Kidney tubule cell (primary cell): ENCODE results near the gene XAGE1B.
"Not testable (repeated sequence)": the region's sequence is repeated elsewhere in the genome, so short reads cannot be mapped to it uniquely, and the experiment has no call there.

Experiments
- DNase-seq: peaks from one replicate; pipeline ENCODE4 v3.0.0-alpha.2; 2018; ENCODE audit warnings: low spot score

XAGE1B gene

GRCh38 chrX:52516987-52517325 is at the start of gene XAGE1B:
XAGE1B (minus strand) TSS chrX:52517063; CDS start chrX:52515527, 1,536 bp downstream.
- DNase-seq, result not testable (repeated sequence)

- no peak for DNase-seq
Observed at GRCh38 chrX:52563105-52563504, 46.2 kb upstream of the XAGE1B start.

GRCh38 chrX:52558140-52558539 is 41.3 kb upstream of the XAGE1B start:
- DNase-seq, result no peak

GRCh38 chrX:52556741-52557140 is 39.9 kb upstream of the XAGE1B start:
- DNase-seq, result no peak

GRCh38 chrX:52553995-52554642 is 37.3 kb upstream of the XAGE1B start:
- DNase-seq, result no peak

- not testable (repeated sequence) for DNase-seq
Observed at GRCh38 chrX:52548769-52549168, 31.9 kb upstream of the XAGE1B start.

- DNase-seq, result no peak
Observed at GRCh38 chrX:52544147-52544840, 27.4 kb upstream of the XAGE1B start.

GRCh38 chrX:52542311-52542710 is 25.4 kb upstream of the XAGE1B start:
- no peak for DNase-seq

- not testable (repeated sequence) for DNase-seq
Observed at GRCh38 chrX:52541051-52541450, 24.2 kb upstream of the XAGE1B start.

- not testable (repeated sequence) for DNase-seq
Observed at GRCh38 chrX:52516110-52516986, 515 bp downstream of the XAGE1B start.

GRCh38 chrX:52511126-52511525 is 5.7 kb downstream of the XAGE1B start:
- DNase-seq, result not testable (repeated sequence)

- DNase-seq, result no peak
Observed at GRCh38 chrX:52509916-52510315, 6.9 kb downstream of the XAGE1B start.

GRCh38 chrX:52507331-52507730 is 9.5 kb downstream of the XAGE1B start:
- DNase-seq, result no peak

GRCh38 chrX:52504551-52504950 is 12.3 kb downstream of the XAGE1B start:
- DNase-seq, result no peak

GRCh38 chrX:52501362-52501761 is 15.5 kb downstream of the XAGE1B start:
- DNase-seq, result not testable (repeated sequence)

GRCh38 chrX:52496419-52496772 is 20.5 kb downstream of the XAGE1B start:
- DNase-seq, result not testable (repeated sequence)

GRCh38 chrX:52495545-52496418 is 21.1 kb downstream of the XAGE1B start, which contains the start of gene XAGE1A:
XAGE1A (plus strand) TSS chrX:52495808; CDS start chrX:52497362, 1,554 bp downstream.
- not testable (repeated sequence) for DNase-seq

- DNase-seq, result not testable (repeated sequence)
Observed at GRCh38 chrX:52471301-52471700, 45.6 kb downstream of the XAGE1B start.
